Measurements from ENCODE around the gene CNOT4.

GRCh38 chr7:135536150-135536549, 26.2 kb upstream of the CNOT4 start:
- TF ChIP-seq REST (IDR thresholded peaks at IDR 0.05; ENCODE audit: low read depth) (no peak), MAX (IDR thresholded peaks at IDR 0.05) (no peak), TAF1 (IDR thresholded peaks at IDR 0.05; ENCODE audit: low read depth) (no peak), YY1 (IDR thresholded peaks at IDR 0.05; ENCODE audit: low read depth) (no peak), TCF12 (IDR thresholded peaks at IDR 0.05; ENCODE audit: low read depth) (no peak), TEAD4 (IDR thresholded peaks at IDR 0.05) (no peak), EP300 (IDR thresholded peaks at IDR 0.05; ENCODE audit: borderline replicate concordance) (no peak), RAD21 (IDR thresholded peaks at IDR 0.05; ENCODE audit: low read depth) (no peak), FOXM1 (IDR thresholded peaks at IDR 0.05; ENCODE audit: borderline replicate concordance, low read depth) (no peak), CEBPB (IDR thresholded peaks at IDR 0.05) (no peak), EGR1 (IDR thresholded peaks at IDR 0.05) (no peak), CREB1 (IDR thresholded peaks at IDR 0.05; ENCODE audit: low read depth) (no peak)
